Tibial artery (tissue), 4 donors: ENCODE measurements around the gene CCS.
"Not testable (repeated sequence)": the region's sequence is repeated elsewhere in the genome, so short reads cannot be mapped to it uniquely, and the experiment has no call there.

Source experiments
- DNase-seq, 2 donors: peaks; one replicate each; pipeline ENCODE4 v3.0.0-alpha.2; 2019
- H3K27ac ChIP-seq, 2 donors: fragments of 200-600 bp; sonication (generic) in 1 of 2; 1 replicate in 1 of 2; 2 replicates in 1 of 2; pipeline ENCODE4 v1.5.1; 2018 to 2019; ENCODE audit warnings: mild to moderate bottlenecking in 1 of 2
- H3K27me3 ChIP-seq, 2 donors: fragments of 200-600 bp; sonication (generic) in 1 of 2; one replicate each; pipeline versions ENCODE4 v1.5.1 to v1.6.0; 2016 to 2019
- H3K36me3 ChIP-seq, 3 donors: fragments of 200-600 bp; sonication (generic) in 2 of 3; one replicate each; pipeline ENCODE4 v1.5.1; 2016 to 2019; ENCODE audit warnings: mild to moderate bottlenecking in 2 of 3
- H3K4me1 ChIP-seq, 4 donors: fragments of 200-600 bp; sonication (generic) in 2 of 4; 1 replicate in 3 of 4; 2 replicates in 1 of 4; pipeline ENCODE4 v1.5.1; 2016 to 2019
- H3K4me3 ChIP-seq, 2 donors: fragments of 200-600 bp; sonication (generic) in 1 of 2; 1 replicate in 1 of 2; 2 replicates in 1 of 2; pipeline ENCODE4 v1.5.1; 2018 to 2019; ENCODE audit warnings: mild to moderate bottlenecking in 2 of 2
- H3K9me3 ChIP-seq, 3 donors: fragments of 200-600 bp; sonication (generic) in 1 of 3; one replicate each; pipeline ENCODE4 v1.5.1; 2016 to 2019
- CTCF ChIP-seq, 2 experiments: fragments of 200-600 bp in 1 of 2; fragments of 450-650 bp in 1 of 2; IDR thresholded peaks; one replicate each; pipeline ENCODE4 v1.5.1; 2017 to 2019; ENCODE audit warnings: antibody characterized with exemption in 2 of 2, mild to moderate bottlenecking in 1 of 2, moderate library complexity in 1 of 2
- intact Hi-C: fragments of 100-400 bp; cut with DNase I; formaldehyde crosslinking; loops from one replicate; pipeline ENCODE4 v1.15.0; 2023; ENCODE audit warnings: low total_unique reads

Gene CCS

GRCh38 chr11:66598993-66599392 is 6.0 kb downstream of the CCS start:
- Histone ChIP-seq H3K9me3 (no peaks in the 10 kb centered on the region), H3K27ac (no peak overlapping the region), H3K36me3 (peaks cover 0 to 27% (median 10%) of the 10 kb centered on the region in 3 donors), H3K4me1 (peaks cover 0 to 44% (median 25%) of the 10 kb centered on the region in 4 donors), H3K27me3 (no peaks in the 10 kb centered on the region), H3K4me3 (no peak overlapping the region)
- TF ChIP-seq CTCF (IDR thresholded peaks at IDR 0.05), result no peak
- no peak for DNase-seq
- intact Hi-C loops, result no loop called here

- H3K36me3 ChIP-seq, result peaks cover 0 to 37% (median 12%) of the 10 kb centered on the region in 3 donors
- intact Hi-C loops, result no loop called here
- no peaks in the 10 kb centered on the region for H3K9me3 ChIP-seq
- H3K27me3 ChIP-seq, result no peaks in the 10 kb centered on the region
- peaks cover 0 to 32% (median 19%) of the 10 kb centered on the region in 4 donors for H3K4me1 ChIP-seq
- H3K4me3 ChIP-seq, result no peak overlapping the region
- H3K27ac ChIP-seq, result peak overlapping the region; percentile 12 to 29
- no peak for DNase-seq
- no peak for TF ChIP-seq CTCF (IDR thresholded peaks at IDR 0.05)
These were observed 7.2 kb downstream of the CCS start for GRCh38 chr11:66600219-66600618.

- Histone ChIP-seq H3K27ac (peak overlapping the region; percentile 12 to 65), H3K4me3 (no peak overlapping the region), H3K36me3 (peaks cover 0 to 43% (median 17%) of the 10 kb centered on the region in 3 donors), H3K9me3 (no peaks in the 10 kb centered on the region), H3K27me3 (no peaks in the 10 kb centered on the region), H3K4me1 (peaks cover 0 to 27% (median 17%) of the 10 kb centered on the region in 4 donors)
- intact Hi-C loops, result no loop called here
- DNase-seq, result no peak
- TF ChIP-seq CTCF (IDR thresholded peaks at IDR 0.05), result no peak
These were observed 7.7 kb downstream of the CCS start for GRCh38 chr11:66600631-66601233.

GRCh38 chr11:66603072-66603471 is 10.1 kb downstream of the CCS start:
- H3K27ac ChIP-seq, result peak overlapping the region; percentile 65 to 68
- intact Hi-C loops, result no loop called here
- TF ChIP-seq CTCF (IDR thresholded peaks at IDR 0.05), result no peak
- no peak for DNase-seq
- no peak overlapping the region for H3K4me3 ChIP-seq
- H3K4me1 ChIP-seq, result peaks cover 0 to 41% (median 31%) of the 10 kb centered on the region in 4 donors
- H3K27me3 ChIP-seq, result no peaks in the 10 kb centered on the region
- peaks cover 0 to 41% (median 19%) of the 10 kb centered on the region in 3 donors for H3K36me3 ChIP-seq
- no peaks in the 10 kb centered on the region for H3K9me3 ChIP-seq

- TF ChIP-seq CTCF (IDR thresholded peaks at IDR 0.05), result no peak
- no peak for DNase-seq
- H3K9me3 ChIP-seq, result no peaks in the 10 kb centered on the region
- intact Hi-C loops, result no loop called here
- peaks cover 0 to 48% (median 34%) of the 10 kb centered on the region in 4 donors for H3K4me1 ChIP-seq
- H3K27me3 ChIP-seq, result no peaks in the 10 kb centered on the region
- no peak overlapping the region for H3K27ac ChIP-seq
- peaks cover 0 to 38% (median 16%) of the 10 kb centered on the region in 3 donors for H3K36me3 ChIP-seq
- no peak overlapping the region for H3K4me3 ChIP-seq
These were observed 11.2 kb downstream of the CCS start for GRCh38 chr11:66604155-66604554.

GRCh38 chr11:66606608-66607007 is 13.6 kb downstream of the CCS start:
- H3K4me3 ChIP-seq, H3K27me3 ChIP-seq, DNase-seq, H3K9me3 ChIP-seq, intact Hi-C loops: not testable (repeated sequence)
- Histone ChIP-seq H3K36me3 (peaks cover 0 to 23% (median 9%) of the 10 kb centered on the region in 3 donors), H3K4me1 (peaks cover 0 to 41% (median 33%) of the 10 kb centered on the region in 4 donors), H3K27ac (peak overlapping the region; percentile 73 to 76)
